ENCODE data around the gene SDHA.

Gene SDHA

GRCh38 chr5:305050-305449 is 86.9 kb downstream of the SDHA start:
- no peak for DNase-seq
- POLR2A ChIA-PET: no interaction called here
- CTCF ChIA-PET: no interaction called here
- H3K4me1 ChIP-seq (ENCODE audit: control extremely low read depth in 1 of 4, control insufficient read depth in 4 of 4, insufficient read depth in 4 of 4, low read length in 3 of 4): no peaks in the 10 kb centered on the region
- WGBS (ENCODE audit: insufficient coverage): 90% methylated on average over 8 of the region's 9 CpGs
- no peak overlapping the region for H3K4me3 ChIP-seq (ENCODE audit: control insufficient read depth in 1 of 7, extremely low read depth in 1 of 7, insufficient read depth in 4 of 7, low read depth in 2 of 7, low read length in 6 of 7)
- no peak overlapping the region for H3K27ac ChIP-seq (ENCODE audit: insufficient read depth in 1 of 2, low read depth in 1 of 2, low read length in 2 of 2, poor library complexity in 1 of 2, severe bottlenecking in 2 of 2)
- peaks cover 10 to 47% (median 31%) of the 10 kb centered on the region in 4 experiments for H3K36me3 ChIP-seq (ENCODE audit: control insufficient read depth in 4 of 4, insufficient read depth in 4 of 4, low read length in 3 of 4)
- H3K9me3 ChIP-seq (ENCODE audit: control extremely low read depth in 1 of 5, control insufficient read depth in 4 of 5, insufficient read depth in 2 of 5, low read depth in 1 of 5, low read length in 4 of 5): no peaks in the 10 kb centered on the region
- H3K27me3 ChIP-seq (replicated peaks in 2 of 5; ENCODE audit: control insufficient read depth in 4 of 5, insufficient read depth in 5 of 5, low read length in 4 of 5): no peaks in the 10 kb centered on the region

- WGBS (ENCODE audit: insufficient coverage): 98% methylated on average over 14 of the region's 14 CpGs
These were observed 87.3 kb downstream of the SDHA start for GRCh38 chr5:305459-305858.

GRCh38 chr5:306011-306805 is 88.1 kb downstream of the SDHA start:
- ChIA-PET POLR2A (no interaction called here), CTCF (no interaction called here)
- Histone ChIP-seq H3K27me3 (replicated peaks in 2 of 5; ENCODE audit: control insufficient read depth in 4 of 5, insufficient read depth in 5 of 5, low read length in 4 of 5) (no peaks in the 10 kb centered on the region), H3K4me3 (ENCODE audit: control insufficient read depth in 1 of 7, extremely low read depth in 1 of 7, insufficient read depth in 4 of 7, low read depth in 2 of 7, low read length in 6 of 7) (no peak overlapping the region), H3K9me3 (ENCODE audit: control extremely low read depth in 1 of 5, control insufficient read depth in 4 of 5, insufficient read depth in 2 of 5, low read depth in 1 of 5, low read length in 4 of 5) (no peaks in the 10 kb centered on the region), H3K27ac (ENCODE audit: insufficient read depth in 1 of 2, low read depth in 1 of 2, low read length in 2 of 2, poor library complexity in 1 of 2, severe bottlenecking in 2 of 2) (no peak overlapping the region), H3K4me1 (ENCODE audit: control extremely low read depth in 1 of 4, control insufficient read depth in 4 of 4, insufficient read depth in 4 of 4, low read length in 3 of 4) (no peaks in the 10 kb centered on the region), H3K36me3 (ENCODE audit: control insufficient read depth in 4 of 4, insufficient read depth in 4 of 4, low read length in 3 of 4) (peaks cover 15 to 57% (median 39%) of the 10 kb centered on the region in 4 experiments)
- 97% methylated on average over 26 of the region's 28 CpGs for WGBS (ENCODE audit: insufficient coverage)
- DNase-seq: no peak

More at GRCh38 chr5:305459-305858, 87.3 kb downstream of the SDHA start:
- ChIA-PET POLR2A (no interaction called here), CTCF (no interaction called here)
- H3K36me3 ChIP-seq (ENCODE audit: control insufficient read depth in 4 of 4, insufficient read depth in 4 of 4, low read length in 3 of 4): peaks cover 12 to 51% (median 34%) of the 10 kb centered on the region in 4 experiments
- no peak for DNase-seq
- H3K9me3 ChIP-seq (ENCODE audit: control extremely low read depth in 1 of 5, control insufficient read depth in 4 of 5, insufficient read depth in 2 of 5, low read depth in 1 of 5, low read length in 4 of 5): no peaks in the 10 kb centered on the region
- H3K4me3 ChIP-seq (ENCODE audit: control insufficient read depth in 1 of 7, extremely low read depth in 1 of 7, insufficient read depth in 4 of 7, low read depth in 2 of 7, low read length in 6 of 7): no peak overlapping the region
- H3K27me3 ChIP-seq (replicated peaks in 2 of 5; ENCODE audit: control insufficient read depth in 4 of 5, insufficient read depth in 5 of 5, low read length in 4 of 5): no peaks in the 10 kb centered on the region
- H3K4me1 ChIP-seq (ENCODE audit: control extremely low read depth in 1 of 4, control insufficient read depth in 4 of 4, insufficient read depth in 4 of 4, low read length in 3 of 4): no peaks in the 10 kb centered on the region
- H3K27ac ChIP-seq (ENCODE audit: insufficient read depth in 1 of 2, low read depth in 1 of 2, low read length in 2 of 2, poor library complexity in 1 of 2, severe bottlenecking in 2 of 2): no peak overlapping the region

Measured in common myeloid progenitor, CD34-positive (primary cell).